GM04503 (cell line): ENCODE measurements around the gene TTF2.
"Not testable (repeated sequence)": the region's sequence is repeated elsewhere in the genome, so short reads cannot be mapped to it uniquely, and the experiment has no call there.

Experiments used
- DNase-seq: peaks from one replicate; pipeline ENCODE4 v3.0.0-alpha.2; 2012; ENCODE audit warnings: low read depth

The TTF2 gene

GRCh38 chr1:117121589-117122329, 61.6 kb downstream of the TTF2 start, which contains the start of gene TRIM45:
Gene TRIM45, minus strand, starts transcription at chr1:117121749. Its CDS starts 548 bp downstream, at chr1:117121201.
- peak; percentile 85 for DNase-seq

DNA sequence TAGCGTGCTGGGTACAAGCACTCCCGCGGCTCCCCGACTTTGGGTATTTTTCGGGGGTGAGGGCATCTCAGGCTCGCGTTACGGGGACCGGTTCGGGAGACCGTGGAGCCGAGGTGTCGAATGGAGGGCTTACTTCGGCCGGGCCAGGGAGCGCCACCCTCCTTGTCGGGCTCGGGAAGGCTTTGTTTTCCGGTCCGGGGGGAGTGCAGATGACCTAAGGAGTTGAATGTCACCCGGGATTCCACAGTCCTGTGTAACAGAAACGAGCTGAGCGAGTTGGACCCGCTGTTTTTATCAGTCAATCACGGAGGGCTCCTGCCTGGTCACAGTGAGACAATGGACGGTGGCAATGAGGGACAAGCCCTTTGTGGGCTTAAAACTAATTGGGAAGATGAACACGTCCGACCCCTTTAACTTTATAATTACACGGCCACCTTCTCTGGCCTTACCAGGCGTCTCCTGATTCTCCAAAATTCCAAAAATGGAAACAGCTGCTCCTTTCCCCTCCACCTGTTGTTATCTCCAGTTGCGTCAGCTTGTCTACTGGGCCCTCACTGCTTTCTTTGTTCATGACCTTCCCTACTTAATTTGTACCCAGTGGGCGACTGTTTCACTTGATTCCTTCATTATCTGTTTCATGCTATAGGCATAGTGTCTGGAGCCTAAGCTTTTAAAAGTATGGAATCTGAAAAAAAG, 62.4 kb downstream of the TTF2 start:
- DNase-seq, result no peak

DNA sequence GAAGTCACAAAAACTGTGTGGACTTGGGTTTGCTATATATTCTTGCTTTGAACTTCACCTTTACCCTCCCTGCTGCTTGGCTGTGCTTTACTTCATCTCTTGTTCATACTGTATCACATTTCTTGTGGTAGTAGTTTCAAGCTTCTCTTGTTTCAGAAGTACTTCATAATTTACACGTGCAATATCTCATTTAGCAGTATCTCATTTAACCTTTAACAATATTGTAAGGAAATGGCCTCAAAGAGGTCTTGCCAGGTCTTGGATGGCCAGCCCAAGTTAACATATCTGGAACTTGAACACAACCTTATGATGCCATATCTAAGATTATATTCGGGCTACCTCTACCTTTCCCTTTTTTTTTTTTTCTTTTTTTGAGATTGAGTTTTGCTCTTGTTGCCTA, 63.1 kb downstream of the TTF2 start:
- no peak for DNase-seq

- no peak for DNase-seq
Measured at GRCh38 chr1:117124661-117125060, 64.5 kb downstream of the TTF2 start.

DNA sequence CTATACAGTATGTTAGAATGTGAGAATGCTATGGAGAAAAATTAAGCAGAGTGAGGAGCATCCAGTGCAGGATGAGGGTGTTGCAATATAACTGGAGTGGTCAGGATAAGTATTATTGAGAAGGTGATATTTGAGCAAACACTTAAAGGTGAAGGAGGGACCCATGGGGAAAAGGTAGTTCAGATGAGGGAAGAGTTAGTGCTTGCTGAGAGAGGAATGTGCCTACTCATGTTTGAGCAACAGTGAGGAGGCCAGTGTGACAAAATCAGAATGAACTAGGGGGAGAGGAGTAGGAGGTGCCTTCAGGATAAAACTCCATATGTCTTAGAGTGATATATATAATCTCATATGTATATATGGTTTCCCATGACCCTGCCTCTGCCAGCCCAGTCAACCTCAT, 67.7 kb downstream of the TTF2 start:
- DNase-seq, result no peak

- no peak for DNase-seq
Measured at GRCh38 chr1:117128323-117129079, 68.4 kb downstream of the TTF2 start.

GRCh38 chr1:117130526-117130925, 70.4 kb downstream of the TTF2 start:
- no peak for DNase-seq

DNA sequence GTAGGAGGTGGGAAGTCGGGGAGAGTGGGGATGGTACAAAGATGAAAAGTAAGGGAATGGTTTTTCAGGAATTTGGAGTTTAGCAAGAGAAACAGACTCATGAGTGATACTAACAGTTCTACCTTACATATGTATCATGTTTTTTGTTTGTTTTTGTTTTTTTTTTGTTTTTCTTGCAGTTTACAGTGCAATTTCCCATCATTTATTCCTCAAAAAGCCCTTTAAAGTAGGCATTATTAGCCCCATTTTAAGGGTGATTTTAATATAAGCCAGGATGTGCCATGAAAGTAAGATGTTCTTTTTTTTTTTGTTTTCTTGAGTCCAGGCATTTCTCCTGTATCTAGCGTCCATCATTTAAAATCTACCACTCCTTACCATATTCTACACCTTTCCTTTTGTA, 75.2 kb downstream of the TTF2 start:
- no peak for DNase-seq

- no peak for DNase-seq
Measured at GRCh38 chr1:117136749-117137148, 76.6 kb downstream of the TTF2 start.

GRCh38 chr1:117137281-117137855, 77.2 kb downstream of the TTF2 start:
- DNase-seq, result no peak

GRCh38 chr1:117138106-117138505, 78.0 kb downstream of the TTF2 start:
- no peak for DNase-seq

GRCh38 chr1:117138561-117138960, 78.4 kb downstream of the TTF2 start:
- DNase-seq, result no peak

DNA sequence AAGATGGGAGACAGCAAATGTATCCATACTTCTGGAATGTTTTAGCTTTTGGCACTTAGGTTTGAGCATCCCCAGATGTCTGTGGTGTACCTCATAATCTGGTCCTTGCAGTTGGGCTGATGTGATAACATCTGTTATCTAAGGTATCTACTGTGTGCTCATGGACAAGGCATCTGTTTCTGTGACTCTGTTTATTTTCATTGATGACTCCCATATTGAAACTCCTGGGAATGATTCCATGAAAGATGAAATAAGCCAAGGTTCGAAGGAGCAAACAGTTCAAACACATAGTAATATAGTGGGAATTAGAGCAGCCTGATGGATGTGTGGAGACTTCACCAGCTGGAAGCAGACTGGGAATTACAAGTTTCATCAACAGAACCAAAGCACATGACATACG, 82.1 kb downstream of the TTF2 start:
- no peak for DNase-seq

- no peak for DNase-seq
Measured at GRCh38 chr1:117143172-117143571, 83.0 kb downstream of the TTF2 start.

DNA sequence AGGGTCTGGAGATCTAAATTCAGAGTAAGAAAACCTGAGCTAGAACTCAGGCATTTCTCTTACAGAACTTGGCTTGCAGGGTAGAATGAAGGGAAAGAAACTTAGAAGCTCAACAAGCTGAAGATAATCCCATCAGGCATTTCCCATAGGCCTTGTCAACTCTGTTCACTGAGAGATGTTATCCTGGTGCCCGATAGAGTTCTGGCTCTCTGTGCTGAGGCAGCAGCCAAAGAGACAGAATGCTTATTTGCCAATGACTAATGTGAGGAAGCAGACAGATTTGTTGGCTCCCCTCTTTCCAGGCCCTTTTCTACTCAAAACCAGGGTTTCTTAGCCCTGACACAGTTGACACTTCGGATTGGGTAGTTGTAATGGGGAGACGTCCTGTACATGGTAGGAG, 83.7 kb downstream of the TTF2 start:
- DNase-seq, result no peak

GRCh38 chr1:117146072-117146471, 85.9 kb downstream of the TTF2 start:
- DNase-seq, result no peak

DNA sequence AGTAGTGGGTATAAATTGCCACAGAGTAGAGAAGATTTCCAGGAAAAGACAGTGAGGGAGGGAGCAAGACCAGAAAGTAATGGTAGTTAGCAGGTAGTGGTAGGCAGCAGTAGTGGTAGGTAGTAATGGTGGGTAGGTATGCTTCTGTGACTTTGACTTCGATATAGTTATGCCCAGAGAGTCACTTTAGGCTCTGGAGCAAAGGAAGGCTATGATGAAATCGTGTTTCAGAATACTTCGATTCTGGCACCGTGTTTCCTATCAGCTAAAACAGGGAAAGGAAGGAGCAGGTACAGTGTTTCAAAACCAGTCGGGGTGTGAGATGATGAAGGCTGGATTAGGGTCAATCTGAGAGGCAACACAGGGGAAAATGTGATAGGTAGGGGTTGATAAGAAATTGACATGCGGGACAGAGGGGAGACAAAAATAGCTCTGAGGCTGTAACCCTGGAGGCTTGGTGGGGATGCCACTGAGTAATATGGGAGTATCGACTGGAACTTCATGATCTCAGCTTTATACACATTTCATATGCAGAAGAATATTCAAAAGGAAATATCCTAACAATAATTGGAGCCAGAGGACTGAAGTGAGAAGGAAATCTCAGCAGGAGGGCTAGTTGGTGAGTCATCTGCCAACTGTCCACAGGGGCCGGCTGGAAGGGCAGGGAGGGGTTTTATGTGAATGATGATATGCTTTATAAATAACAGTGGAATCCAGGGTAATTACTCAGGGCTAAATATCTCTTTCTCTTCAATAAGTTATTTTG, 86.6 kb downstream of the TTF2 start:
- peak; percentile 75 for DNase-seq

- DNase-seq, result no peak
Measured at GRCh38 chr1:117147341-117147831, 87.3 kb downstream of the TTF2 start.

GRCh38 chr1:117147856-117148588, 87.9 kb downstream of the TTF2 start:
- no peak for DNase-seq

DNA sequence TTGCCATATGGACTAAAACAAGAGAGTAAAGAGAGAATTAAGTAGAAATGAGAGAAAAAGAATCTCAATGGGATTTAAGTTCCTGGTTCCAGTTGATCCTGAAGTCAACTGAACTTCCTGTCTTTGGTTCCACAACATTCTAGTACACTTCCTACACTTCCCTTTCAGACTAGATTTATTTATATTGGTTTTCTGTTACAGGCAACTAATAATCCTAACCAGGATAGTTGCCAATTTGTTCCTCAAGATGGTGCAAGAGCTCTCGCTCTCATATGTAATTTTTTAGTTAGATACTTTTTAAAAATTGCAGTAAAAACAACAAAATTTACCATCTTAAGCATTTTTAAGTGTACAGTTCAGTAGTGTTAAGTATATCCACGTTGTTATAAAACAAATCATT, 90.2 kb downstream of the TTF2 start:
- no peak for DNase-seq

- DNase-seq, result not testable (repeated sequence)
Measured at GRCh38 chr1:117151305-117151704, 91.2 kb downstream of the TTF2 start.
